GM12872 (cell line): Measurements from ENCODE around the gene KCNAB2.

Experiments used
- CTCF ChIP-seq: IDR thresholded peaks from 3 replicates; pipeline ENCODE4 v1.5.1; 2011; ENCODE audit warnings: low read depth, mild to moderate bottlenecking, low read length, moderate library complexity; ENCODE audit not compliant: insufficient read depth

Gene KCNAB2

GRCh38 chr1:6066680-6067079, 21.0 kb downstream of the KCNAB2 start:
- TF ChIP-seq CTCF = no peak

GRCh38 chr1:6068073-6068472, 22.4 kb downstream of the KCNAB2 start:
- TF ChIP-seq CTCF = no peak

GRCh38 chr1:6068932-6069331, 23.2 kb downstream of the KCNAB2 start:
- TF ChIP-seq CTCF = no peak

- no peak for TF ChIP-seq CTCF
Observed at GRCh38 chr1:6069573-6069972, 23.9 kb downstream of the KCNAB2 start.

GRCh38 chr1:6070450-6070974, 24.8 kb downstream of the KCNAB2 start:
- no peak for TF ChIP-seq CTCF

GRCh38 chr1:6071219-6071618, 25.5 kb downstream of the KCNAB2 start:
- no peak for TF ChIP-seq CTCF

GRCh38 chr1:6072774-6073479, 27.2 kb downstream of the KCNAB2 start:
- TF ChIP-seq CTCF = no peak
